Measurements from ENCODE around the gene RELCH.
A peak's percentile ranks its signal among the peaks of the same experiment; 100 is the strongest.

RELCH gene

DNA sequence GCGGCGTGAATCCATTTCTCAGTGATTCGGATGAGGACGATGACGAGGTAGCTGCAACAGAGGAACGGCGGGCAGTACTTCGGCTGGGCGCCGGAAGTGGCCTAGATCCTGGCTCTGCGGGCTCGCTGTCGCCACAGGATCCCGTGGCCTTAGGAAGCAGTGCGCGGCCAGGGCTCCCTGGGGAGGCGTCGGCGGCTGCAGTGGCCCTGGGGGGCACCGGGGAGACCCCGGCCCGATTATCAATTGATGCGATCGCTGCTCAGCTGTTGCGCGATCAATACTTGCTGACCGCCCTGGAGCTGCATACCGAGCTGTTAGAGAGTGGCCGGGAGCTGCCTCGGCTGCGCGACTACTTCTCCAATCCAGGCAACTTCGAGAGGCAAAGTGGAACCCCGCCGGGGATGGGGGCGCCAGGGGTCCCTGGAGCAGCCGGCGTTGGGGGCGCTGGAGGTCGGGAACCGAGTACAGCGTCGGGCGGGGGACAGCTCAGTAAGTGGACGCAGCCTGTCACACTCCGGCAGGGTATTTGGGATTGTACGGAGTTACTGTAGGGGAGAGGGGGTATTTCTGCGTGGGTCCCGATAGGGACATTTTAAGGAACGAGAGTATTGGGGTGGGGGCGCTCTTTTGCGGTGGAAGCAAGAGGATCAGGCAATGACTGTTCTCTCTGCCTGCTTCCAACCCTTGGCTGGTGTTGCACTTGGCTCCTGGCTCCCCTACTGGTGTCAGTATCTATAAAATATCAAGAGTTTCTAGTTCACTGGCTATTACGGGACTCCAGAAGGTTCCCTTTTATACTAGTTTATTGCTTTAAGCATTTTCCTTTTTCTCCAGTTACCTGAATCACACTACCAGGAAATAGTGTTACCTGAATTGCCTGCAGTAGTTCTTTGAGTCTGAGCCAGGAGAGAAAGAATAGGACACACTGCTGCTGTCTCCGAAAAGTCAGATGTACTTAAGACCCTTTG is 772 bp downstream of the RELCH start:
- DNase-seq (ENCODE audit: low read depth): no peak

DNA sequence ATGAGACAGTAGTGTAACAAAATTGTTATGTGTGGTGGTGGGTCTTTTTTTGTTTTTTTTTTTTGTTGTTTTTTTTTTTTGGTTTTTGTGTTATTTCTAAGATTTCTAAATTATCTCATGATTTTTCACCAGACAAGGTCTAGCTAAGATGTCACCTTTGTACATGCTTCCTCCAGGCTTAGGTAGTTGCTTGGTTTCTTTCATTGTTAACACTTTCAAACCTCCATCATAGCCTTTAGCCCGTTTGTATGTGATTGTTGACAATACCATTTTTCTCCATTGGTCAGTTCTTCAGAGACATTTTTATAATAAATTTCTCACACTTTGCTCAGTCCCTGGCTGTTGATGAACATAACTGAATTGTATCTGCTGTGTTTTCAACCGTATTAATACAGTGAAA is 2.2 kb downstream of the RELCH start:
- DNase-seq (ENCODE audit: low read depth): no peak

DNA sequence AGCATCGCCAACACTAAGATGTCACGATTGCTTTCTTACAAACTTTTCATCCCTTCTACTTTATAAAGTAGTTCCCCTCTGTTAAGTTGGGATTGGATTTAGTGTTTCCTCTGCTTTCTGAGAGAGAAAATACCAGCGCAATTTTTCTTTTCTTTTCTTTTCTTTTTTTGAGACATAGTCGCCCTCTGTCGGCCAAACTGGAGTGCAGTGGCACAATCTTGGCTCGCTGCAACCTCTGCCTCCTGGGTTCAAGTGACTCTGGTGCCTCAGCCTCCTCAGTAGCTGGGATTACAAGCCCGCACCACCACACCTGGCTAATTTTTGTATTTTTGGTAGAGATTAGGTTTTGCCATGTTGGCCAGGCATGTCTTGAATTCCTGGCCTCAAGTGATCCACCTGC is 9.0 kb downstream of the RELCH start:
- DNase-seq (ENCODE audit: low read depth): no peak

- DNase-seq (ENCODE audit: low read depth): no peak
These were observed 9.9 kb downstream of the RELCH start for GRCh38 chr18:62196980-62197379.

GRCh38 chr18:62198259-62198658 is 11.2 kb downstream of the RELCH start:
- no peak for DNase-seq (ENCODE audit: low read depth)

DNA sequence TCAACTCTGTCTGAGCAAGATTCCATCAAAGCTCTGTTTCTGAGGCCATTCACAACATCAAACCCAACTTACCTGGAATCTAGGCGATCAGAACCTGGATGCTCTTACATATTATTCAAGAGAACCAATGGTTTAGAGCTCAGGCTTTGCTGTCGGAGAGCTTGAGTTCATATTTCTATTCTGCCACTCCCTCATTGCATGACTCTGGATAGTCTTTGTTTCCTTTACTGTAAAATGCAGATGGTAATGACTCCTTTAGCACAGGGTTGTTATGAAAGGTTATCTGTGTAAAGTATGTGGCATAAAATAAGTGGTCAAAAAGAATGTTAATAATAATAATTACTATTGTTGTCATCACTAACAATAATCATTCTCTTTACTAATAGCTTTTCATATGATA is 12.6 kb downstream of the RELCH start:
- DNase-seq (ENCODE audit: low read depth): no peak

DNA sequence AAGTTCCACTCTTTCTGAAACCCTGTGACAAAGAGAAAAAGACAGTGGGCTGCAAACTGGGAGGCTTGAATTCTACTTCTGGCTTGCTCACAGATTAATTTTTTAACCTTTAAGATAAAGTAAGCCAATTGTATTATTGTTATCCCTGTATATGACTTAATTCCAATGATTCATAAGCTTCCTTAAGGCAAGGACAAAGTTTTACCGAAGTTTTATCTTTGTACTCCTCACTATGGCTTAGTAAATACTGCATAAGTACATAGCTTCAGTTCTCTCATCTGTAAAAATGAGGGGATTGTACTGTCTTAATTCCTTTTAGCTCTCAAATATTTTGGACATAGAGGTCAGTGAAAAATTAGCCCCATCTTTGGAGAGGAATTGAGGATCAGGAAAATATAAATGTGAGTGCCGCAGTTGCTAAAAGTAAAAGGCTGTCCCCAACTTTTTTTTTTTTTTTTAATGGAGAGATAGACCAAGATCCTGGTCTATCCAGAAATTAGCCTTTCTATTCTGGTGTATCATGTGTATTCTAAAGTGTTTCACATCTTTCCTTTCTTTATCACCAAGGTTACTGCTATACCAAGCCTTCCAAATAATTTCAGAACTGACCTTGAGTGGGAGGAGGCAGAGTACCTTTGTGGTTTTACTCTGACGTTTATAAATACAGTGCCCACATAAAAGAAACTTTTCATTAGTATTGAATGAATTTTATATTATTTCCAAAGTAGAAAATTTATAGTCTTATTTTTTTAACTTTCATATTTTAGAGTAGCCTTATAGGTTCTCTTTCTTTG is 13.3 kb downstream of the RELCH start:
- no peak for DNase-seq (ENCODE audit: low read depth)

DNA sequence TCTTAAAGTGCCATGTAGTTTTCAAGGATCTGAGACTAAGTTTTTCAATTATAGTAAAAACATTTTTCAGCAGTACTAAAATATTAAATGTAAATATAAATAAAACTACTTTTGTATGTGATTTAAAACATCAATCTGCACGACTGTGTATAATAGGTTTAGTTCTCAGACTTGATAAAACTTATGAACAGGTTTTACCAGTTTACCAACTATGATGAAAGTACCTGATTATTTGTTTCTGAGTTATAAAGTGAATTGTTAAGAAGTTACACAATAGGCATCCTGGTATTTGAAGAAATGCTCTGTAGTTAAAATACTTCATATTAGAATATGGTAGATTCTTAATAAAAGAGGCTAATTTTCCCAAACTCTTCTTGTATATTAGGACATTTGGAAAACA is 14.8 kb downstream of the RELCH start:
- DNase-seq (ENCODE audit: low read depth): no peak

DNA sequence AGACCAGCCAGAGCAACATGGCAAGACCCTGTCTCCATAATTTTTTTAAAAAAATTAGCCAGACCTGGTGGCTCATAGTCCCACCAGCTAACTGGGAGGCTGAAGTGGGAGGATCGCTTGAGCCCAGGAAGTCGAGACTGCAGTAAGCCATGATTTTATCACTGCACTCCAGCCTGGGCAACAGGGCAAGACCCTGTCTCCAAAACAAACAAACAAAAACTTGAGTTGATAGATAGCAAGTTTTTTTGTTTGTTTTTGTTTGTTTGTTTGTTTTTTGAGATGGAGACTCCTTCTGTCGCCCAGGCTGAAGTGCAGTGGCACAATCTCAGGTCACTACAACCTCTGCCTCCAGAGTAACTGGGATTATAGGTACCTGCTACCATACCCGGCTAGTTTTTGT is 18.8 kb downstream of the RELCH start:
- DNase-seq (ENCODE audit: low read depth): no peak

DNA sequence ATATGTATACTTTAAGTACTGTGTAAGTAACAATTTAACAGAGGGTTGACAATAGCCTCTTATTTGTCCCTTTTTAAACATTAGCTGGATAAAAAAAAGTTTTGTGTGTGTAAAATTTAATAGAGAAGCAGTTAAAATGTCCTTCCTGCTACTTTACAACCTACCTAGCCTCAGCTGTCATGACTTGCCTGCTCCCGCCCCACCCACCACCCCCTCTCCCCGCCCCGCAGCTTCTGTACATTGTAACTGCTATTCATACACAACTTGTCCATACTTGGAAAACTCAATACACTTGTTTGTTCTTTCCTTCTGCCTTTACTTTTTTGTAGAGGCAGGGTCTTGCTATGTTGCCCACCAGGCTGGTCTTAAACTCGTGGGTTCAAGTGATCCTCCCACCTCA is 19.5 kb downstream of the RELCH start:
- no peak for DNase-seq (ENCODE audit: low read depth)

DNA sequence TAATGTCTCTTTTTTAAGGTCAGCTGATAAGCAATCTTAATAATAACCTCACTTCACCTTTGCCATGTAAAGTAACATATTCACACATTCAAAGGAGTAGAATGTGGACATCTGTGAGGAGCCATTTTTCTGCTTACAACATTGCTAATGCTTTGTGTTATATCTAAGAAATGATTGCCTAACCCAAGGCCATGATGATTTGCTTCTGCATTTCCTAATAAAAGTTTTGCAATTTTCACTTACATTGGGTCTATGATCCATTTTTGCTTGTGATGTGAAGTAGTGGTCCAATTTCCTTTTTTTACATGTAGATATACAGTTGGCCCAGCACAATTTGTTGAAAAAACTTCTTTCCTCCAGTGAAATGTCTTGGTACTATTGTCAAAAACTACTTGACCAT is 22.0 kb downstream of the RELCH start:
- no peak for DNase-seq (ENCODE audit: low read depth)

GRCh38 chr18:62210138-62210537 is 23.1 kb downstream of the RELCH start:
- DNase-seq (ENCODE audit: low read depth): no peak

DNA sequence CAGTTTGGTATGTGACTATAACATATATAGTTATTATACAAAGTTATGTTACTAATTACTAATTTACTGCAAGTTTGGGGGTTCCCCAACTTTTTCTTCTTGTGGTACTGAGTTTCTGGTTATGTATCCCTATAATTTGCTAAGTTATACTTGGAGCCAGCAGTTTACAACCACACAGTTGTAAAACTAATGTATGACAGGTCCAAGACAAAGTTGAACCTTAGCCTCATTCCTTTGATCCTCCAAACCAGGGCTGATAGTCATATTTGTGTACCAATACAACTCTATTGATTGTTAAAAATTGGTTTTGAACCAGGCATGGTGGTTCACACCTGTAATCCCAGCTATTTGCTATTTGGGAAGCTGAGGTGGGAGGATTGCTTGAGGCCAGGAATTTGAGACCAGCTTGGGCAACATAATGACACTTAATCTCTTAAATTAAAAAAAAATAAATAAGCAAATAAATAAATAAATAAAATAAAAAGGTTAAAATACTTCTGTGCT is 24.3 kb downstream of the RELCH start:
- DNase-seq (ENCODE audit: low read depth): no peak

GRCh38 chr18:62214790-62215189 is 27.7 kb downstream of the RELCH start:
- DNase-seq (ENCODE audit: low read depth): no peak

DNA sequence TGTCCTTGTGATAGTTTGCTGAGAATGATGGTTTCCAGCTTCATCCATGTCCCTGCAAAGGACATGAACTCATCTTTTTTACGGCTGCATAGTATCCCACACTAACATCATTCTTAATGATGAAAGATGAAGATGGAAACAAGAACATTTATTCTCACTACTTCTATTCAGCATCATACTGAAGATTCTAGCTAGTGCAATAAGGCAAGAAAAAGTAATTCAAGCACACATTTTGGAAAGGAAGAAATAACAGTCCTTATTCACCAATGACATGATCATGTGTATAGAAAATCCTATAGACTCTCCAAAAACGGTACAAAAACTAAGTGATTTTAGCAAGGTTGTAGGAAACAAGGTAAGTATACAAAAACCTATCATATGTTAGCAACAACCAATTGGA is 37.2 kb downstream of the RELCH start:
- no peak for DNase-seq (ENCODE audit: low read depth)

GRCh38 chr18:62226047-62226446 is 39.0 kb downstream of the RELCH start:
- DNase-seq (ENCODE audit: low read depth): no peak

DNA sequence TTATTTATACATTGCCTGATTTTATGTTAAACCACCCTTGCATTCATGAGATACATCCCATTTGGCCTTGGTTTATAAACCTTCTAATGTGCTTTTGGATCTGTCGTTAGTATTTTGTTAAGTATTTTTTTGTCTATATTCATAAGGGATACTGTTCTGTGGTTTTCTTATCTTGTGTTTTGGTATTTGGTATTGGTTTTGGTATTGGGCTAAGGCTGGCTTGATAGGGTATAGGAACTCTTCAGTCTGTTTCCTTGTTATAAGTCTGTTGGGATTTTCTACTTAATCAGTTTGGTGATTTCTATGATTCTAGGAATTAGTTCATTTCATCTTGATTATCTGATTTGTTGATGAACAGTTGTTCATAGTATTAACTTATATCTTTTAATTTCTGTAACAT is 49.2 kb downstream of the RELCH start:
- DNase-seq (ENCODE audit: low read depth): no peak

- no peak for DNase-seq (ENCODE audit: low read depth)
These were observed 52.4 kb downstream of the RELCH start for GRCh38 chr18:62239475-62239874.

GRCh38 chr18:62242955-62243354 is 55.9 kb downstream of the RELCH start:
- DNase-seq (ENCODE audit: low read depth): no peak

GRCh38 chr18:62245177-62245576 is 58.1 kb downstream of the RELCH start:
- DNase-seq (ENCODE audit: low read depth): no peak

- no peak for DNase-seq (ENCODE audit: low read depth)
These were observed 58.6 kb downstream of the RELCH start for GRCh38 chr18:62245699-62246098.

DNA sequence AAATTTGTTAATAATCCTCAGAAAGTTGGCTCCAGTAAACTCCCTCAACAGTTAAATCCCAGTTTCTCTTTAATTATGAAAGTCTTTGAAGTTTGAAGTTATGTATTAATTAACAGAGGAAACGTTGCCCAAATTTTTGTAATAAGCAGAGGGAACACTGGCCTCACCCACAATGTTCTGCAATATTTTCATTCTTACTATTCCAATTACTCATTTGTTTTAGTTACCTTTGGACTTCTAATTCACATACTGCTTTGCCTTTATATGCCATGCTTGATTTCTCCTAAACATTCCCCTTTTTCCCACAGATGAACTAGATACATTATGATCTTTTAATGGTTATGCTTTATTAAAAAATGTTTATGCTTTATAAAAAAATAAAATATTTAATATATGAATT is 61.3 kb downstream of the RELCH start:
- no peak for DNase-seq (ENCODE audit: low read depth)

DNA sequence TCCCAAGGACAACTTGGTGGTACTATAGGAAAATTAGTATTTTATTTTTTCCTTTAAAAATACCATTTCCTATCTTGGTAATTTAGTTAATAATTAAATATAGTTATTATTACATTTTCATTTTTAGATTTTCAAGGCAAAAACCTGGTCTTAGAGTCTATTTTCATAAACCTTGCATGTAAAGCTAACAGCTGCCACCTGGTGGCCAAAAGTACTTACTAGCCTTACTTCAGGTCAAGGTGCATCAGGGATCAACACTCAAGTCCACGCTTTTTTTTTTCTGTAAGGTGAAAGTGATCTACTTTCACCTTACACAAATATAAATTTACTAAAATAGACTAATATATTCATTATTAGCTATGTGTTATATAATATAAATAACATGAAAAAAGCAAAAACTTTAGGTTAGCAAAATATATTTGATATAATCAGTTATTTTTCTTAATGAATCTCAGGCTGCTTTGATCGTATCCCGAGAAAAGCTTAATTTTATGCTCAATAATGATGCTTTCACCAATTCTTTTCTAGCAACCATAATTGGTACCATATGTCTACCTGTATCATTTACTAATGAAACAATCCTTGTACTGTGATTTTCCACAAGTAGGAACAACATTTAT is 62.5 kb downstream of the RELCH start:
- DNase-seq (ENCODE audit: low read depth): peak; percentile 20

Data from activated T-helper 1 cell treated with Interleukin-2 at 50 U/mL for 16 hours (primary cell).